ENCODE data around the gene XPO5. TPM values are rescaled to one million over a fixed set of nuclear protein-coding genes. Genes with fewer than 3 reads are reported as not detected.

XPO5 gene
- total and polyA plus RNA-seq, 9 of the 15 experiments (the other 6 are each of a cell fraction or from before 2014, with no cell fraction given) = 36.0 to 170 (median 99.1) TPM

GRCh38 chr6:43509142-43509983 is 66.5 kb downstream of the XPO5 start:
- ChIA-PET POLR2A (interaction anchor here (0.5 to 6.2 kb wide), 18 partner anchors 10 to 604 kb away, joined by 3 to 54 read pairs (median 4); partner anchors contain the start of gene TJAP1), CTCF (ENCODE audit: low intra/inter-chr PET ratio) (no interaction called here)
- intact Hi-C loops (cut with micrococcal nuclease) = no loop called here
- Histone ChIP-seq H3K9me3 (replicated peaks; ENCODE audit: control insufficient read depth, insufficient read depth, low read depth, low read length) (no peaks in the 10 kb centered on the region), H3K36me3 (ENCODE audit: control insufficient read depth, insufficient read depth, low read length) (peaks cover 56% of the 10 kb centered on the region), H3K27ac (ENCODE audit: extremely low read depth, low read depth, low read length) (no peak overlapping the region), H3K9ac (ENCODE audit: insufficient read depth in 1 of 2, low read depth in 2 of 2, low read length in 2 of 2) (peak overlapping the region in 1 of 2 experiments; percentile 90; a peak in 2 of 4 replicates), H3K4me2 (ENCODE audit: insufficient read depth, low read length) (peak overlapping the region; percentile 87), H3K9me1 (ENCODE audit: control insufficient read depth, insufficient read depth, low read length) (peaks cover 4% of the 10 kb centered on the region), H3K79me2 (ENCODE audit: control insufficient read depth, insufficient read depth, low read length) (0 out of 3 replicates have a peak, but pooled peaks cover 4% of the 10 kb centered on the region), H3K27me3 (ENCODE audit: control insufficient read depth in 2 of 2, insufficient read depth in 2 of 2, low read length in 2 of 2) (peaks cover 0 to 6% of the 10 kb centered on the region in 2 experiments; a peak in 2 of 5 replicates), H2AFZ (ENCODE audit: low read depth, low read length) (peak overlapping the region; percentile 87), H3K4me1 (replicated peaks in 1 of 2; ENCODE audit: control insufficient read depth in 2 of 2, insufficient read depth in 2 of 2, low read length in 2 of 2) (peaks cover 10 to 45% of the 10 kb centered on the region in 2 experiments; a peak in 4 of 5 replicates), H4K20me1 (replicated peaks; ENCODE audit: control insufficient read depth, insufficient read depth, low read length) (peaks cover 6% of the 10 kb centered on the region; the same call in 1 of the 2 replicates), H3K4me3 (peak overlapping the region; percentile 58)
- FAIRE-seq (no peak), DNase-seq (ENCODE audit: extremely low read depth in 1 of 4, low spot score in 3 of 4) (peak in 1 of 4 experiments; percentile 38), ATAC-seq (peak; percentile 2; the same call in 2 of the 3 replicates)
- in situ Hi-C loops (cut with MboI) = no loop called here
- 20% methylated on average over 47 of the region's 69 CpGs for WGBS (ENCODE audit: insufficient coverage, low coverage, missing lambda C conversion rate)
- no TSS peak for BruUV-seq (replicated peaks)
- no peak for TF ChIP-seq PML (IDR thresholded peaks at IDR 0.05; ENCODE audit: low read length)
- no peak for TF ChIP-seq MBD2 (IDR thresholded peaks at IDR 0.05; ENCODE audit: borderline replicate concordance, low read depth)
- peak; percentile 30 to 48; a peak in 2 of 4 replicates for TF ChIP-seq NRF1 (conservative IDR thresholded peaks at IDR 0.05 in 1 of 2, IDR thresholded peaks at IDR 0.05 in 1 of 2)
- no peak for TF ChIP-seq PYGO2 (tag; IDR thresholded peaks at IDR 0.05)
- TF ChIP-seq ZNF57 (CRISPR knock-in tag; IDR thresholded peaks at IDR 0.05) = no peak
- peak; percentile 7 to 73 for TF ChIP-seq E2F6 (IDR thresholded peaks at IDR 0.05; ENCODE audit: borderline replicate concordance in 1 of 2, extremely low read depth in 1 of 2, insufficient read depth in 1 of 2, insufficient read length in 1 of 2, low read depth in 1 of 2, low read length in 1 of 2, poor library complexity in 1 of 2, severe bottlenecking in 1 of 2)
- TF ChIP-seq ZNF507 (tag; conservative IDR thresholded peaks at IDR 0.05) = no peak
- 0 out of 2 replicates have a peak, but pooled peaks have one; percentile 16 for TF ChIP-seq TFAP4 (CRISPR knock-in tag; IDR thresholded peaks at IDR 0.05; ENCODE audit: borderline replicate concordance)
- TF ChIP-seq ZNF263 (CRISPR knock-in tag; IDR thresholded peaks at IDR 0.05; ENCODE audit: borderline replicate concordance) = peak; percentile 16; the same call in 1 of the 2 replicates
- TF ChIP-seq POU5F1 (IDR thresholded peaks at IDR 0.05; ENCODE audit: borderline replicate concordance, low read depth, low read length, partially characterized antibody) = no peak
- TF ChIP-seq HNRNPLL (IDR thresholded peaks at IDR 0.05; ENCODE audit: low read depth, low read length, poor library complexity, severe bottlenecking) = peak; percentile 75
- TF ChIP-seq MAX (CRISPR knock-in tag; IDR thresholded peaks at IDR 0.05) = peak; percentile 49; the same call in 1 of the 2 replicates
- TF ChIP-seq TARDBP (IDR thresholded peaks at IDR 0.05) = no peak
- TF ChIP-seq NFE2 (IDR thresholded peaks at IDR 0.05; ENCODE audit: low read depth) = no peak
- no peak for TF ChIP-seq MCM7 (IDR thresholded peaks at IDR 0.05)
- 0 out of 2 replicates have a peak, but pooled peaks have one; percentile 21 for TF ChIP-seq CEBPG (CRISPR knock-in tag; IDR thresholded peaks at IDR 0.05)
- TF ChIP-seq CEBPG (tag; conservative IDR thresholded peaks at IDR 0.05 in 1 of 2, IDR thresholded peaks at IDR 0.05 in 1 of 2) = no peak
- TF ChIP-seq NR2C2 (CRISPR knock-in tag; IDR thresholded peaks at IDR 0.05) = peak; percentile 39; the same call in 1 of the 2 replicates
- no peak for TF ChIP-seq NR2C2 (tag; IDR thresholded peaks at IDR 0.05)
- TF ChIP-seq MEF2A (IDR thresholded peaks at IDR 0.05; ENCODE audit: control insufficient read depth, low read depth, low read length) = no peak
